Uterus (tissue), 2 donors: ENCODE data around the gene INPP5K.

Experiments used
- POLR2A ChIP-seq, 2 donors: fragments of 450-650 bp; IDR thresholded peaks; one replicate each; pipeline ENCODE4 v1.6.1; 2016; ENCODE audit warnings: antibody characterized with exemption in 2 of 2, mild to moderate bottlenecking in 1 of 2, moderate library complexity in 1 of 2
- TF ChIP-seq, protein P1 (sequence below), 4 experiments: fragments of 200-600 bp in 2 of 4; fragments of 450-650 bp in 2 of 4; sonication (generic) in 2 of 4; IDR thresholded peaks; one replicate each; pipeline ENCODE4 v1.5.1; 2016 to 2019; ENCODE audit warnings: antibody characterized with exemption in 4 of 4, mild to moderate bottlenecking in 2 of 4, moderate library complexity in 1 of 4

DNA sequence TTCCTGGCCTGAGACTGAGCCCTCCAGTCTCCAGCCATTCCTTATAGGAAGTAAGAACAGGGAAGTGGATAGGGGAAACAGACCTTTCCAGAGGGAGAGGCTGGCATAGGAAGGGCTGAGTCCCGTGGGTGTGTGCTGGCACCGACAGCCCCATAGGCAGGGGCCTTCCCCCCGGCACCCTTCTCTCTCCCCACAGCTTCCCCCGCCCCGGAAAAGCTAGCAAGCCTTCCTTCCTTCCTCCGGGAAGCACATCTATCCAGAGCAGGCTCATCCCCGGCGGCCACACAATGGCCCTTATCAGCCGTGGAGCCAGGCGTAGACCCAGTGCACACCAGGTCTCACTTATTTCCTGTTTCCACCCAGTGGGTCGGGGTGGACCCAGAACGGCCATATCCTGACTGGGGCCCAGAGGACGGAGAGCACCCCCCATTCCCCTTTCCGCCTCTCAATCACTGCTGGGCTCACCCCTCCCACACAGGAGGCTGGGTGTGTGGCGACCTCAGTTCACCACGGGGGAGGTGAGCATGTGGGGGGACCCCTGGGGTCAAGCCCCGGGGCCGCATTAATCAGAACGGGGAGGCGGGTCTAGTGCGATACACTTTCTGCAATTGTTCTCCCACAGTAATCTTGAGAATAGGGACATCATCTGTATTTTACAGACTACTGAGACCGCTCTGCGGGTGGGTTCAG is 23.0 kb downstream of the INPP5K start:
- TF ChIP-seq, protein P1, sequence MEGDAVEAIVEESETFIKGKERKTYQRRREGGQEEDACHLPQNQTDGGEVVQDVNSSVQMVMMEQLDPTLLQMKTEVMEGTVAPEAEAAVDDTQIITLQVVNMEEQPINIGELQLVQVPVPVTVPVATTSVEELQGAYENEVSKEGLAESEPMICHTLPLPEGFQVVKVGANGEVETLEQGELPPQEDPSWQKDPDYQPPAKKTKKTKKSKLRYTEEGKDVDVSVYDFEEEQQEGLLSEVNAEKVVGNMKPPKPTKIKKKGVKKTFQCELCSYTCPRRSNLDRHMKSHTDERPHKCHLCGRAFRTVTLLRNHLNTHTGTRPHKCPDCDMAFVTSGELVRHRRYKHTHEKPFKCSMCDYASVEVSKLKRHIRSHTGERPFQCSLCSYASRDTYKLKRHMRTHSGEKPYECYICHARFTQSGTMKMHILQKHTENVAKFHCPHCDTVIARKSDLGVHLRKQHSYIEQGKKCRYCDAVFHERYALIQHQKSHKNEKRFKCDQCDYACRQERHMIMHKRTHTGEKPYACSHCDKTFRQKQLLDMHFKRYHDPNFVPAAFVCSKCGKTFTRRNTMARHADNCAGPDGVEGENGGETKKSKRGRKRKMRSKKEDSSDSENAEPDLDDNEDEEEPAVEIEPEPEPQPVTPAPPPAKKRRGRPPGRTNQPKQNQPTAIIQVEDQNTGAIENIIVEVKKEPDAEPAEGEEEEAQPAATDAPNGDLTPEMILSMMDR (IDR thresholded peaks at IDR 0.05): no peak
- no peak for TF ChIP-seq POLR2A (IDR thresholded peaks at IDR 0.05)
